OCI-M2 (cell line): Measurements from ENCODE around the gene SDHAF1.

Experiments used
- DNase-seq: peaks from one replicate; lab custom pipeline; 2025; ENCODE audit not compliant: unreplicated experiment; lab: John Stamatoyannopoulos, UW

Gene SDHAF1

DNA sequence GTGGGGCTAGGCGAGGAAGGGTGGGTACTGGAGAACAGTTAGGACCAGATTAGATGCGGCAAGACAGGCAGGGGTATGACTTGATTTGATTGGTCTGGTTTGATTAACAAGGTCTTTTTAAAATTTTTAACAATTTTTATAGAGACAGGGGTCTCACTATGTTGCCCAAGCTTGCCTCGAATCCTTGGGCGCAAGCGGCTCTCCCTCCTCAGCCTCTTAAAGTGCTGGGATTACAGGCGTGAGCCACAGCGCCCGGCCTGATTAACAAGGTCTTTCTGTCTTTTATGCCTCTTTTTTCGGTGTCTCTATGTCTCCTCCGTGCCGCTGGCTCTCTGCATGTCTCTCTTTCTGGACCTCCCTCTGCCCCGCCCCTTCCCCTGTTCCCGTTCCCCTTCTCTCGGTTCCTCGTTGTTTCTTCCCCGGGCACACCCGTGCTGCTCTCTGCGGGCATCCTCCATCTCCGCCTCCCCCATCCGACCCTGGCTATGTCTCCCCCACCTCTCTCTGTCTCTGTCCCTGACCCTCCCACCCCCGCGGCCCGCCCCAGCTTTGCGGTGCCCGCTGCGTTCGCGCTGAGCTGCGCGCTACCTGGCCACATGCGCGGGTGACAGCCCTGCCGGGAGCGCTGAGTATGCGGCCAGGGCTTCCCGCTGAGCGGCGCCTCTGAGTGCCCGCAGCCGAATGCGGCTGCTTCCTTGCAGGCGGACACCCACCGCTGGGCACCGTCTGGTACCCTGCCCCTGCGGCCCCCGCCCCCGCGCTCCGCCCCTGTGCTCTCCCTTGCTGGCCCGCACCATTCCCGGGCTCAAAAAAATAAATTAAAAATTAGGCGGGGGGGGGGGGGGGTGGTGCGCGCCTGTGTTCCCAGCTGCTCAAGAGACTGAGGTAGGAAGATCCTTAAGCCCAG is 8.1 kb upstream of the SDHAF1 start:
- DNase-seq: peak; percentile 79

DNA sequence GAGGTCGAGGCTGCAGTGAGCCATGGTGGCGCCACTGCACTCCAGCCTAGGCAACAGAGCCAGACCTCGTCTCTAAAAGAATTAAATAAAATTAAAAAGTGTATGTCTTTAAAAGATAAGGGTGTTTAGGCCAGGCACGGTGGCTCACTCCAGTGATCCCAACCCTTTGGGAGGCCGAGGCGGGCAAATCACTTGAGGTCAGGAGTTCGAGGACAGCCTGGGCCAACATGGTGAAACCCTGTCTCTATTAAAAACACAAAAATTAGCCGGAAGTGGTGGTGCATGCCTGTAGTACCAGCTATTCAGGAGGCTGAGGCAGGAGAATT is 7.5 kb upstream of the SDHAF1 start:
- DNase-seq: no peak

DNA sequence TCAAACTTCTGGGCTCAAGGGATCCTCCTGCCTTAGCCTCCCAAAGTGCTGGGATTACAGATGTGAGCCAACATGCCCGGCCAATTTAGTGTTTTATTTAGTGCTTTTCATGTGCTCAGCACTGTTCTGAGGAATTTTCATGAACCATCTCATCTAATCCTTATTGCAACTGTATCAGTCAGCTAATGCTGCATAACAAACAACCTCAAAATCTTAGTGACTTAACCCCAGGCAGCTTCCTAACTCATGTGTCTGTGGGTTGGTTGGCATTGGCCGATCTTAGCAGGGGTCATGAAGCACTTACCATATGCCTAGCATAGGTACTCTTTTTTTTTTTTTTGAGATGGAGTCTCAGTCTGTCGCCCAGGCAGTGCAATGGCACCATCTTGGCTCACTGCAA is 6.2 kb upstream of the SDHAF1 start:
- DNase-seq: no peak

DNA sequence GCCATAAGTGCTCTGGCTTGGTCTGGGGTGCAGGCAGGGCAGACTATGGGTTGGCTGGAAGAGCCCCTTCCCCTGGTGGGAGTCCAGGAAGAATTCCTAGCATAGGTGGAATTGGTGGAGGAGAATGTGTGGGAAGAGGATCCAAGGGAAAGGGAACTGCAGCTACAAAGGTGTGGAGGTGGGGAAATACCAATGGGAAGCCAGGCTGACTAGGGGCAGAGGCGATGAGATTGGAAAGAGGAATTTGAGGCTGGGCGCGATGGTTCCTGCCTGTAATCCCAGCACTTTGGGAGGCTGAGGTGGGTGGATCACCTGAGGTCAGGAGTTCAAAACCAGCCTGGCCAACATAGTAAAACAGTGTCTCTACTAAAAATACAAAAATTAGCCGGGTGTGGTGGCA is 4.8 kb upstream of the SDHAF1 start:
- no peak for DNase-seq

DNA sequence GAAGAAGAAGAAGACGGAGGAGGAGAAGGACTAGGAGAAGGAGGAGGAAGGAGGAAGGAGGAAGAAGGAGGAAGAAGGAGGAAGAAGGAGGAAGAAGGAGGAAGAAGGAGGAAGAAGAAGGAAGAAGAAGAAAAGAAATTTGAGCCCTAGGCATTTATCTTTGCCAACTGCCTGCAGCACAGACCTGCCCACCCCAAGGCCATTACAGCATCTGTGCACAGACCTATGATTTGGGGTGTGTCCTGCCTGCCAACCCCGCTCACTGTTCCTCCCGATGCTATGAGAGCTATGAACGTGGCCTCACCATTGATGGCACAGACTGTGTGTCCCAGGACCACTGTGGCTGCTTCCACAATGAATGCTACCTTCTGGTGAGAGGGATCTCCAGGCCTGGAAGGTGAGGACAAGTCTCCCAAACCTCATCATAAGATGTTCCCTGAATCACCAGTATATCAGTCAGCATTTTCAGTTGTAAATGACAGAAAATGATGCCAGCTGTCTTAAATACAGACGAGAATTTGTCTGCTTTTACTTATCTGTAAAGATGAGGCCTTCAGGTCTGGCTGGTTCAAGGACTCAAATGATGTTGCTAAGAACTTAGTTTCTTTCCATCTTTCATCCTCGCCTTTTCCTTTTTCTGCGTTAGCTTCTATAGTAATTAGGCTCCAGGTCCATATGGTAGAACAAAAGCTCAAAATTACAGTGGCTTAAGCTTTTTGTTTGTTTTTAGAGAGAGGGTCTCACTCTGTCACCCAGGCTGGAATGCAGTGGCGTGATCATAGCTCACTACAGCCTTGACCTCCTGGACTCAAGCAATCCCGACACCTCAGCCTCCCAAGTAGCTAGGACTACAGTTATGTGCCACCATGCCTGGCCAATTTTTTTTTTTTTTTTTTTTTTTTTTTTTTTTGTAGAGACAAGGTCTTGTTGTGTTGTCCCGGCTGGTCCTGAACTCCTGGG is 3.9 kb upstream of the SDHAF1 start:
- DNase-seq: no peak

DNA sequence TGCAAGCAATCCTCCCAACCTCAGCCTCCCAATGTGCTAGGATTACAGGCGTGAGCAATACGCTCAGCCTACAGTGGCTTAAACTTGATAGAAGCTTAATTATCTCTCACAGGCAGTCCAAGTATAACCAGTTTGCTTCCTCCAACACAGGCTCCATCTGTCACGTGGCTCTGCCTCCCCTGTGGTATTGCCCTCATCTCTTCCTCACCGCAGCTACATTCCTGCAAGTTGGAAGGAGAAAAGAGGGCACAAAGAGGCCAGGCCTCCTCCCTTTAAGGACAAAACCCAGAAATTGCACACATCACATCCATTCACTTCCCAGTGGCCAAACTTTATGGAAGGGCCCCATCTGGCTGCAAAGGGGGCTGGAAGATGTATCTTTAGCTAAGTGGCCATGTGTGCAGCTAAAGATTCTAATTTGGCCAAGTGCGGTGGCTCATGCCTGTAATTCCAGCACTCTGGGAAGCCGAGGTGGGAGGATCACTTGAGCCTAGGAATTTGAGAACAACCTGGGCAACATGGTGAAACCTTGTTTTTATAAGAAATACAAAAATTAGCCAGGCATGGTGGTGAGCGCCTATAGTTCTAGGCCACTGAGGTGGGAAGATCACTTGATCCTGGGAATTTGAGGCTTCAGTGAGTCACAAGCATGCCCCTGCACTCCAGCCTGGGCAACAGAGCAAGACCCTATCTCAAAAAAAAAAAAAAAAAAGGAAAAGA is 3.1 kb upstream of the SDHAF1 start:
- DNase-seq: no peak

DNA sequence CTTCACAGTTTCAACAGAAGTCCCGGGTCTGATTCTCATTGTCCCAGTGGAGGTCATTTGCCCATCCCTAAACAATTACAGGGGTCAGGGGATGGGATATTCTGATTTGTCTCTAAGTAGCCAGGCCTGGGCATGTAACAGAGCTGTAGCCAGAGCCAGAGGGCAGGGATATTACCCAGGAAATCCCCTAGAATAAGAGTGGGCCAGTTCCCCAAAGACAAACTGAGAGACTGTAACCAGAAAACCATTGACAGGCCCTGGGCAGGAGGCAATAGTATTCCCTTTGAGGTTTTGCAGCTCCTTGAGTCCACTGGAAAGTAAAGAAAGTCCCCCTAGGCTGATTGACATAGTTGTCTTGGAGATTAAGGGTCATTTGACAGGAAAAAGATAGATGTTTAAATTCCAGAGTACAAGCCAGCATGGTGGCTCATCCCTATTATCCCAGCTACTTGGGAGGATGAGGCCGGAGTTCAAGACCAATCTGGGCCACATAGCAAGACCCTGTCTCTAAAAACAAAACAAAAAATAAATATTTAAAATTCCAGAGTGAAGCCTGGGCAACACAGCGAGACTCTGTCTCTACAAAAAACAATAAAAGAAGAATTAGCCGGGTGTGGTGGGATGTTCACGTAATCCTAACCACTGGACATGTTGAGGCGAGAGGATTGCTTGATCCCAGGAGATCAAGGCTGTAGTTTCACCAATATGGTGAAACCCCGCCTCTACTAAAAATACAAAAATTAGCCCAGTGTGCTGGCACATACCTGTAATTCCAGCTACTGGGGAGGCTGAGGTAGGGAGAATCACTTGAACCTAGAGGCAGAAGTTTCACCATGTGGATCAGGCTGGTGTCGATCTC is 1.9 kb upstream of the SDHAF1 start:
- DNase-seq: no peak

DNA sequence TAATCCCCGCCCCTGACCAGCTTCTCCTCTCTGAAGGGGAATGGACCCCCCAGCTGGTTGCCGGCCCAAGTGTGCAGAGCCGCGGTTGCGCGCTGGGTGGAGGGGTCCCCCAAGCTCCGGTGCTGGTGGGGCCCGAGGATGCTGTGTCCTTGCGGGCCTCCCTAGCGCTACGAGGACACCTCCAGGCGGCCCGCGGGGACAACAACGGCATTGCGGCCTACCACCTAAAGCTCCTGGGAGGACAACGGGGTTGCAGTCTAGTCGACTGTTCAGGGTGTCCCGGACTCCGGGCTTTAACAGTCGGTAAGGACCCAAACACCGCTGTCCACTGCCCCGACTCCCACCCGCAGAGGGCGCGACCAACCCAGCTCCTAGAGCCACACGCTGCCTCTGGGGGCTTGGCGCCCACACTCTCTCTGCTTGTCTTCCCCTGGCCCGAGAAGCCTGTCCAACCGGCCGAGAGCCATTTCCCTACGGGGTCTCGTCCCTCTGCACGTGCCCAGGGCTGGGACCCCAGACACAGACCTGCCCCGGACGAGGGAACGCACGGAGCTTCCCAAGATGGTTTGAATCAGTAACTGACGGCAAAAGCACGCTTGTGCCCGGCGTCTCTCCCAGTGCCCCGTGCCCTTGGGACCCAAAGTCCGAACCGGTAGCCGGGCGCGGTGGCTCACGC is 927 bp upstream of the SDHAF1 start:
- no peak for DNase-seq

DNA sequence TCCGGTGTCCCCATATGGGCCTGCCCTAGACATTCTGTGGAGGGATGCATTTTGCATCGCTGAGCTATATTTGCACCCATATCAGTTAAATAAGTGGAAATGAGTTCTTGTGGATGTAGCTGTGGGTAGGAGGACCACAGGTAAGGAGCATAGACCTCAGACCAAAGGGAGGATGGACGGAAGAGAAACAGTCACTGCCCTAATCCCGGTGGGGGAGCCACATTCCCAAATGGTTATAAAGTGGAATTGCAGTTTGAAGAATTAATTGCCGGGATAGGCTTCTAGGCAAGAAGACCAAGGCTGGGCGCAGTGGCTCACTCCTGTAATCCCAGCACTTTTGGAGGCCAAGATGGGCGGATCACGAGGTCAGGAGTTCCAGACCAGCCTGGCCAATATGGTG is 1.8 kb downstream of the SDHAF1 start:
- no peak for DNase-seq

DNA sequence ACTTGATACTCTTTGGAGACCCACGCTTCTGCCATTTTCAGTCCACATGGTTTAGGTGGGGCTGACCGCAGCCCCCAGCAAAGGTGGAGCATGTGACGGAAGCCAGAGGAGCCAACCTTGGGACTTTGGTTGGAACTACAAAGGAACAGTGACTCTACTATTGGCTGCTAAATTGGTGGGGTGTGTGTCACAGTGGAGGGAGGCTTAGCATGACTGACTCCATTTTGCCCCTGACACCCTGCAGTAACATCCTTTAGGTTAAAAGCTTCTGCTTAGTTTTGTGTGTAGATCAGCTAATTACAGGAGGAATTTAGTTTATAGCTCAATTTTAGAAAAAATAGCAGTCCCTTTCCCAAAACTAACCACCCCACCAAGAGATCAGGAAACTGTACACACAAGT is 6.6 kb downstream of the SDHAF1 start:
- DNase-seq: no peak

DNA sequence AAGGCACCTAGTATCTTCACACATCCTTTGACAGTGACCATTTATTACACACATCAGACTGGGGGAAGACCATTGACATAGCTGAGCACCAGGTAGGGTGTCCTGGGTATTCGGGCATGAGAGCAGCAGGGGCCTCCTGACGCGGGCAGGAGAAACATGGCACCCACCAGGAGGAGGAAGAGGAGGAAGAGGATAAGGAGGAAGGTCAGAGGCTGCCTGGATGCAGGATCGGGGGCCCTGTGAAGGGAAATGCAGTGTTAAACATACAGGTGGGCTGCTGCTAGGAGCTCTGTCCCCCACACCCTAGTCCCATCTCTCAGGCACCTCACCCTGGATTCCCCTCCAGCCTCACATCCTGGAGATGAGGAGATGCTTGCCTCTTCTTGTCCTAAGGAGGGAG is 8.3 kb downstream of the SDHAF1 start:
- DNase-seq: no peak

DNA sequence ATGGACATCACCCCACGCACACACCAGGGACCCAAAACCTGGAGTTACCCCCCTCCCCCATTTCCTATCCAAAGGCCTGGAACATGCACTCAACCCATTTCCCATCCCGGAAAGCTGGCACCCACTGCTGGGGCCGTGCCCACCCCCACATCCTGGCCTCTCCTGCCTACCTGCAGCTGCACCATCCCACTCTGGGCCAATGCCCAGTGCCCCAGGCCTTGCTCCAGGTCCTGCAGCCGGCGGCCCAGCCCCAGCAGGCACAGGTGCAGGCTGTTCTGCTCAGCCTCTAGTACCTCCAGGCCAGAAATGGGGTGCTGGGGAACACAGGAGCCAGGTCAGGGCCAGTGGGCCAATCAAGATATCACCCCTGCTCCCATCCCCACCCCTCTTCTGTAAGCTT is 12.0 kb downstream of the SDHAF1 start:
- DNase-seq: no peak

DNA sequence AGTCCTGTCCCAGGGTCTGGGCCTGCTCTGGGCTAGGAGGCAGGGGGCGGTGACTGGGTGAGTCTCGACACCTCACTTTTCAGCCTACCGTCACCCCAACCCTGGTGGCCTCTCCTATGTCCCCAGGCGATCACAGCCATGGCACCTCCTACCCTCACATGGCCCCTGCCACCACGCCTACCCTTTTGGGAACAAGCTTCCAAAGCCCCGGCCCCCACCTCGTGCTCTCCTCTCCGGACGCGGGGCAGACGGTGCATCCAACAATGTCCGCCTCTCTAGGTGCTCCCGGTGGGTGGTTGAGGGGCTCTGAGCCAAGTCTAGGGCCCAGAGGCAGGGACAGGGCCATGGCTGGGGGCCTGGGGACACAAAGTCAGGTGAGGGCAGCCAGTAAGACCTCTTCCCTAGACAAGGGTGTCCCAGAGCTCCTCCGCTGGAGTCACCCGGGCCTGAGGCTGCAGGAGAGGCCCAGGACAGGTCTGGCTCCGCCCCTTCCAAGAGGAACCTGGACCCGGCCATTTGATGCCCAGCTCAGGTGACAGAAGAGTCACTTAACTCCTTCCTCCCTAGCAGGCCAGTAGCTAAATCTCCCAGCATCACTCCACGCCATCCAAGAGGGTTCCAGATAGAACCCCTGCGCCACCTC is 13.5 kb downstream of the SDHAF1 start, which contains the start of gene SYNE4:
SYNE4 (minus strand) TSS at position 478 of the 643 bp plus-strand sequence; CDS start at position 346, 132 bp downstream.
- DNase-seq: no peak

DNA sequence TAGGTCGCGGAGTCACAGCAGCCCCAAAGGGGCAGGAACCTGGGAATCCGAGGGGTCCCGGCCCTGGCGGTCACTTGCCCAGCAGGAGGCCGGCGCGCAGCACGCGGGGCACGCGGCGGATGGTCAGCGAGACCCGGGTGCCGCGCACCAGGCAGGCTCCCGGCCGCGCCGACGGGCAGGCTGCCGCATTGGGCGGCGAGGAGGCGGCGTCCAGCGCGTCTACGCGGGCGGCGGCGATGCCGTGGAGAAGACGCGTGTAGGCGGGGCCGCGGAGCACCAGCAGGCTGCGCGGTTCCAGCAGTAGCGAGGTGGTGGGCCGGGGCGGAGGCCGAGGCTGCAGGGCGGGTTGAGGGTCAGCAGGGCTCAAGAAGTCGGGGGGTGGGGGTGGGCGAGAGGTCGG is 14.2 kb downstream of the SDHAF1 start:
- DNase-seq: no peak

DNA sequence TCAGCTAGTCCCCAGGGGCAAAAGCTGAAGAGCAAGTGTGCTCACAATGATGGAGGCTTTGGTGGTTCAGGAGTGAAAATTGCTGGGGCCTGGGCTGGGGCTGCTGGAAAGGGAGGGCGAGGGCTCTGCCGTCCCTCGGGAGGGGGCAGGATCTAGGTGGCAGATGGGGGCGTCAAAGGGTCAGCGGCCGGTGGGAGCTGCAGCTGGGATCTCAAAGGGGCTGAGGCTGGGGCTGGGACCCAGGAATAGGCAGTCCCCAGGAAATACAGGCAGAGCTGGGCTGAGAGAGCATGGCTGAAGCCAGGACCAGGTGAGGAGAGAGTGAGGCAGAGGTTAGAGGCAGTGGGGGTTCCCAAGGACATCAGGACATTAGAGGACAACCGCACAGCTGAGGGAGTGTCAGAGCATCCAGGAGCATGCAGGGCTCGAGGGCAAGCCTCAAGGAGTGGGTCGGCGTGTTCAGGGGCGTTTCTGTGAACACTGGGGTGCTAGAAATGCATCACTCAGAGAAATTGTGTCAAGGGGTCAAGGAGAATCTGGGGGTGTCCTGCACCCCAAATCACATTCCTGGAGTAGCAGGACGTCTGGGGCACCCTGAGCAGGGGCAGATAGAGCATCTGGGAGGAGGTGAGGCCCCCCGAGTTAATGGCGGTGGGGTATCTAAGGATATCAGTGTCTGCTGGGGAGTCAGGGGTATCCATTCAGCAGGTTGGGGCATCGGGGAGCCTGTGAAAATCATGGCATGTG is 14.8 kb downstream of the SDHAF1 start:
- DNase-seq: no peak

DNA sequence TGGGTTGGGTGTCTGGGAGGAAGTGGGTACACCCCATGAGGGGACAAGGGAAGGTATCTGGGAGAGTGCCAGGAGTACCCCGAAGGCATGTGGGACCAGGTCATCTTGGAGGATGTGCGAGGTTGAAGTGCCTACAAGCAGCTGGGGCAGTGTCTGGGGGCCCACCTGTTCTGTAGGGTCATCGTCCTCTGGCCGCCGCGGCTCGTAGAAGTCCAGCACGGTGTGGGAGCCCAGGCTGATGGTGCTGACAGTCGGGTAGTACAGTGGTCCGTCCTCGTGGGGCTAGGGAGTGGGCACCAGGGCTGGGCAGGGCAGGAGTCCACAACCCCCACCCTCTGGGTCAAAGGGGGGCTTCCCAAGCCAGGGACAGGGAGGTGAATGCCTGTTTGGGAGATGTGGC is 15.4 kb downstream of the SDHAF1 start:
- no peak for DNase-seq

DNA sequence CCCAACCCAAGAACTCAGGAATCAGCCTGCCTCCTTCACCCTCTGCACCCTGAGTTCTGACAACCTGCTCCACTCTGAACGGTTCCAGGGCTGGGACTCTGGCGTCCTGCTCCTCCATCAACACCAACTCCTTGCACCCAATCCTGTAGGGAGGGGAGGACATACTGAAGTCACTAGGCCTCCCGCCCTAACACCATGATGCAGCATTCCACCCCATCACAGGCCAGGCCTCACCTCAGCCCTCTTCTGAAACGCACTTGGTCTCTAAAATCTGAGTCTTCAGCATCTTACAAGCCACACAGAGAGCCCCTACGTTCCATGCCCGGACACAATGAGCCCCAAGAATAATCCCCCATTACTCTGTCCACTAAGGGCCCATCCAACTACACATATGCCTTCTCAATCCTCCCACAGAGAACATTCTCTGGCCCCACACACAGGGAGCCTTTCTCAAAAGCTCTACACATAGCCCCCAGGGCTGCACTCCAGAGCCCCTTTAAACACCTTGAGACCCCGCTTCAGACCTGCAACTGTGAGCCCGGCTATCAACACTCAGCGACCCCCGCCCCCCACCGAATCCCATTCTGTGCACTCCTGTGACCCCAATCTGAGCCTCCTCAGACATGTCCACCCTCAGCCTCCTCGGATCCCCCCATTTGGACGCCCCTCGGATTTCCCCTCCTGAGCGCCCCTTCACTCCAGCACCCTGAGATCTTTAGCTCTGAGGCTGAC is 18.5 kb downstream of the SDHAF1 start:
- DNase-seq: no peak
